H9 (cell line): ENCODE results near the gene ERVW-1. TPM values are rescaled to one million over a fixed set of nuclear protein-coding genes. Genes with fewer than 3 reads are reported as not detected.

ENCODE experiments used
- DNase-seq: peaks from one replicate; pipeline ENCODE4 v3.0.0-alpha.2; 2017
- H2AFZ ChIP-seq: one replicate; pipeline ENCODE4 v1.6.1; 2013; ENCODE audit warnings: mild to moderate bottlenecking, low read length, control low read depth, moderate library complexity
- H2AK5ac ChIP-seq: 2 replicates; pipeline ENCODE4 v1.6.1; 2013; ENCODE audit warnings: low read length, control low read depth, mixed read lengths; ENCODE audit not compliant: insufficient read length
- H2BK120ac ChIP-seq: one replicate; pipeline ENCODE4 v1.6.1; 2013; ENCODE audit warnings: low read depth, mild to moderate bottlenecking, low read length, control low read depth, inconsistent platforms; ENCODE audit not compliant: poor library complexity, severe bottlenecking
- H2BK12ac ChIP-seq: 2 replicates; pipeline ENCODE4 v1.6.1; 2013; ENCODE audit warnings: low read length, control low read depth, mixed read lengths, low read depth; ENCODE audit not compliant: insufficient read length
- H2BK15ac ChIP-seq: 2 replicates; pipeline ENCODE4 v1.6.1; 2013; ENCODE audit warnings: low read depth, low read length, control low read depth
- H2BK20ac ChIP-seq: one replicate; pipeline ENCODE4 v1.6.1; 2013; ENCODE audit warnings: low read depth, mild to moderate bottlenecking, low read length, control low read depth, inconsistent platforms; ENCODE audit not compliant: poor library complexity, severe bottlenecking
- H2BK5ac ChIP-seq: 2 replicates; pipeline ENCODE4 v1.6.1; 2013; ENCODE audit warnings: low read length, control low read depth, mixed read lengths; ENCODE audit not compliant: insufficient read length
- H3K14ac ChIP-seq: 2 replicates; pipeline ENCODE4 v1.6.1; 2013; ENCODE audit warnings: low read length, control low read depth; ENCODE audit not compliant: insufficient read depth
- H3K18ac ChIP-seq: 2 replicates; pipeline ENCODE4 v1.6.1; 2013; ENCODE audit warnings: low read depth, mild to moderate bottlenecking, mixed read lengths, low read length, control low read depth; ENCODE audit not compliant: insufficient read length
- H3K23ac ChIP-seq: 2 replicates; pipeline ENCODE4 v1.6.1; 2013; ENCODE audit warnings: low read length, control low read depth, mixed read lengths, low read depth; ENCODE audit not compliant: insufficient read length
- H3K23me2 ChIP-seq: 2 replicates; pipeline ENCODE4 v1.6.1; 2013; ENCODE audit warnings: low read depth, mild to moderate bottlenecking, mixed read lengths, low read length, control low read depth; ENCODE audit not compliant: insufficient read length, poor library complexity, severe bottlenecking
- H3K27ac ChIP-seq: 2 replicates; pipeline ENCODE4 v1.5.1; 2013; ENCODE audit warnings: low read length, control low read depth, mixed read lengths, low read depth; ENCODE audit not compliant: insufficient read length
- H3K27me3 ChIP-seq: 2 replicates; pipeline ENCODE4 v1.6.1; 2013; ENCODE audit warnings: low read length, control low read depth, inconsistent platforms; ENCODE audit not compliant: insufficient read depth
- H3K4ac ChIP-seq: 2 replicates; pipeline ENCODE4 v1.6.1; 2013; ENCODE audit warnings: low read depth, mild to moderate bottlenecking, control low read depth, inconsistent platforms, low read length, moderate library complexity
- H3K4me1 ChIP-seq: 2 replicates; pipeline ENCODE4 v1.6.1; 2013; ENCODE audit warnings: low read length, control low read depth, inconsistent platforms; ENCODE audit not compliant: insufficient read depth
- H3K4me2 ChIP-seq: 2 replicates; pipeline ENCODE4 v1.6.1; 2013; ENCODE audit warnings: low read length, control low read depth, mixed read lengths; ENCODE audit not compliant: insufficient read length, insufficient read depth
- H3K56ac ChIP-seq: 2 replicates; pipeline ENCODE4 v1.6.1; 2013; ENCODE audit warnings: low read depth, mild to moderate bottlenecking, mixed read lengths, low read length, control low read depth; ENCODE audit not compliant: insufficient read length
- H3K79me1 ChIP-seq: 2 replicates; pipeline ENCODE4 v1.6.1; 2013; ENCODE audit warnings: low read depth, mild to moderate bottlenecking, moderate library complexity, low read length, control low read depth, inconsistent platforms; ENCODE audit not compliant: insufficient read depth, poor library complexity, severe bottlenecking
- H3K79me2 ChIP-seq: 2 replicates; pipeline ENCODE4 v1.6.1; 2013; ENCODE audit warnings: low read length, control low read depth, inconsistent platforms; ENCODE audit not compliant: insufficient read depth
- H3K9ac ChIP-seq: 2 replicates; pipeline ENCODE4 v1.6.1; 2013; ENCODE audit warnings: low read length, control low read depth, mixed read lengths; ENCODE audit not compliant: insufficient read length; ENCODE audit errors: extremely low read depth
- H3K9me3 ChIP-seq: one replicate; pipeline ENCODE4 v1.6.1; 2013; ENCODE audit warnings: low read depth, low read length, inconsistent platforms; ENCODE audit not compliant: control insufficient read depth
- H3T11ph ChIP-seq: one replicate; pipeline ENCODE4 v1.6.1; 2013; ENCODE audit warnings: mild to moderate bottlenecking, low read length, control low read depth, inconsistent platforms
- H4K20me1 ChIP-seq: one replicate; pipeline ENCODE4 v1.6.1; 2013; ENCODE audit not compliant: control insufficient read depth, insufficient read length, insufficient read depth
- H4K5ac ChIP-seq: 2 replicates; pipeline ENCODE4 v1.6.1; 2013; ENCODE audit warnings: low read depth, mild to moderate bottlenecking, mixed read lengths, low read length, control low read depth; ENCODE audit not compliant: insufficient read length
- H4K8ac ChIP-seq: replicated peaks from 2 replicates; pipeline ENCODE4 v1.6.1; 2013; ENCODE audit warnings: low read length, control low read depth, mixed read lengths, low read depth; ENCODE audit not compliant: insufficient read length
- H4K91ac ChIP-seq: 2 replicates; pipeline ENCODE4 v1.6.1; 2013; ENCODE audit warnings: low read depth, mild to moderate bottlenecking, moderate library complexity, mixed read lengths, low read length, control low read depth; ENCODE audit not compliant: insufficient read length
- H3K27ac Mint-ChIP-seq, 3 experiments: 2 replicates in 2 of 3; 3 replicates in 1 of 3; pipeline ENCODE4 v1.8.0; 2020 to 2021; ENCODE audit warnings: mixed read lengths in 3 of 3, mild to moderate bottlenecking in 1 of 3, moderate library complexity in 1 of 3
- H3K27me3 Mint-ChIP-seq: 2 replicates; pipeline ENCODE4 v1.8.0; 2021; ENCODE audit warnings: low read depth, mild to moderate bottlenecking, moderate library complexity, mixed read lengths
- H3K36me3 Mint-ChIP-seq, 3 experiments: 2 replicates in 2 of 3; 3 replicates in 1 of 3; pipeline ENCODE4 v1.8.0; 2020 to 2021; ENCODE audit warnings: low read depth in 3 of 3, mixed read lengths in 3 of 3; ENCODE audit not compliant: insufficient read depth in 1 of 3
- H3K4me1 Mint-ChIP-seq, 2 experiments: 2 replicates each; pipeline ENCODE4 v1.8.0; 2020; ENCODE audit warnings: mixed read lengths in 2 of 2
- H3K4me3 Mint-ChIP-seq, 2 experiments: 2 replicates in 1 of 2; 3 replicates in 1 of 2; pipeline ENCODE4 v1.8.0; 2020 to 2021; ENCODE audit warnings: mild to moderate bottlenecking in 2 of 2, mixed read lengths in 2 of 2, moderate library complexity in 1 of 2
- H3K9me3 Mint-ChIP-seq, 2 experiments: 2 replicates in 1 of 2; 3 replicates in 1 of 2; pipeline ENCODE4 v1.8.0; 2020; ENCODE audit warnings: mild to moderate bottlenecking in 2 of 2, mixed read lengths in 2 of 2, moderate library complexity in 1 of 2
- CTCF ChIP-seq: fragments of 200-600 bp; sonication (generic); conservative IDR thresholded peaks from 3 replicates; pipeline ENCODE4 v1.8.0; 2021; ENCODE audit warnings: antibody characterized with exemption, mild to moderate bottlenecking
- WGBS: extraction: QIAGEN DNeasy Blood & Tissue Kit; methylation state at CpG from one replicate; pipeline ENCODE4 v1.1.7; 2013; ENCODE audit warnings: missing lambda C conversion rate, low lambda C conversion rate, mixed read lengths; ENCODE audit not compliant: insufficient read length; ENCODE audit errors: extremely low coverage; 5-methylcytosine and 5-hydroxymethylcytosine counted together
- total RNA-seq: library from RNA; stranded (reverse); gene quantifications from 2 replicates; pipeline ENCODE4 v1.2.1, GENCODE V29; 2021

ERVW-1 gene
- total RNA-seq, 1 experiment from 2014 or later = not detected

- no peak overlapping the region for H3K4me2 ChIP-seq
- no peak overlapping the region for H3K56ac ChIP-seq
- no peak overlapping the region for H2AFZ ChIP-seq
- H2BK120ac ChIP-seq = no peak overlapping the region
- Mint-ChIP-seq H3K9me3 (no peaks in the 10 kb centered on the region), H3K4me3 (no peak overlapping the region), H3K4me1 (no peaks in the 10 kb centered on the region), H3K36me3 (peaks cover 2 to 37% (median 30%) of the 10 kb centered on the region in 3 experiments; a peak in 6 of 7 replicates), H3K27me3 (no peaks in the 10 kb centered on the region), H3K27ac (no peak overlapping the region)
- H4K5ac ChIP-seq = no peak overlapping the region
- no peaks in the 10 kb centered on the region for H3K23me2 ChIP-seq
- TF ChIP-seq CTCF = no peak
- H4K91ac ChIP-seq = no peak overlapping the region
- no peak overlapping the region for H3K9ac ChIP-seq
- no peaks in the 10 kb centered on the region for H3K79me2 ChIP-seq
- no peak for DNase-seq
- no peak overlapping the region for H4K8ac ChIP-seq
- H3K27me3 ChIP-seq = no peaks in the 10 kb centered on the region
- no peak overlapping the region for H3K23ac ChIP-seq
- no peaks in the 10 kb centered on the region for H3K79me1 ChIP-seq
- H3K27ac ChIP-seq = no peak overlapping the region
- H3K4me1 ChIP-seq = no peaks in the 10 kb centered on the region
- no CpG with 5 or more reads among the region's 5 CpGs for WGBS
- H2BK5ac ChIP-seq = no peak overlapping the region
- H2AK5ac ChIP-seq = no peak overlapping the region
- H3K14ac ChIP-seq = no peak overlapping the region
- no peak overlapping the region for H3K18ac ChIP-seq
- H2BK15ac ChIP-seq = no peak overlapping the region
- no peak overlapping the region for H2BK12ac ChIP-seq
- no peaks in the 10 kb centered on the region for H3K9me3 ChIP-seq
- no peak overlapping the region for H2BK20ac ChIP-seq
- H3K4ac ChIP-seq = no peak overlapping the region
- no peak overlapping the region for H3T11ph ChIP-seq
- H4K20me1 ChIP-seq = no peaks in the 10 kb centered on the region
Measured at GRCh38 chr7:92508946-92509345, 31.2 kb upstream of the ERVW-1 start.
